ENCODE measurements around the gene SMOC1.

Gene SMOC1

DNA sequence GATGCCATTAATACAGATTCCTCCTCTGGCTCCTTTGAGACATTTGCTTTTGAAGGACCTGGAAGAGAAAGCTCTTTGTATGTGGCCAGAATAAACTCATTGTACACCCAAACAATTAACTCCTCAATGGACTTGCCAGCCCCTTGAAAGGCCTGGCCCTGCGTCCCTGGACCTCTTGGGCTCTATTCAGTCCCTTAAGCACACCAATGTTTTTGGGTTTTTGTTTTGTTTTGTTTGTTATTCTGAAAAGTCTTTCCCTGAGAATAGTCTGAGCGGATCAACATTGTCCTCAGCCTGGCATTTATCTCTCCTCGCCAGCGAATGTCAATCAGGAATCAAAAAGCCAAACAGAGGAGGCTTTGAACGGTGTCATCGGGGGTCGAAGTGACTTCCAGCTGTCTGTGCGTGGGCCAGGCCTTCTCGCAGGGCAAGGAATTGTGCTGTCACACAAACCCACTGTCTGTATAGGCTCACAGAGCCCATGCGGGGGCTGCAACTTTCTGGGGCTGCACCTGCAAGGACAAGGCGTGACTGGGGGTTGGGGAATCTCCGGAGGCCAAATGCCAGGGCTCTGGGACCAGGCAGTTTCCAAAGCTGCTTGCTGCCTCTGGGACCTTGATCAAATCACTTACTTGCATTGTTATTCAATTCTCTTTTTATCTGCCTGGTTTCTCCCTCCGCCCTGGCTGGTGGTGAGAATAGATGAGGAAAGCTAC is 108.3 kb downstream of the SMOC1 start:
- DNase-seq: no peak

DNA sequence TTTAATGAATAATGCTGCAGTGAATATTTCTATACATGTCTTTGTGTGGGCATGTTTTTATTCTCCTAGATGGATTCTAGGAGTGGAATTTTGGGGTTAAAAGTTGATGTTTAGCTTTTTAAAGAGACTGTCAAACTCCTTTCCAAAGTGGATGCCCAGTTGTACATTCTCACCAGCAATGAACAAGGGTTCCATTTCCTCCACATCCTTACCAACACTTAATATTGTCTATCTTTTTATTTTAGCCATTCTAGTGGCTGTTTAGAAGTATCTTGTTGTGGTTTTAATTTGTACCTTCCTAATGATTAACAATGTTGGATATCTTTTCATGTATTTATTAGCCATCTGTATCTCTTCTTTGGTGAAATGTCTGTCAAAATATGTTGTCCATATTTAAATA is 109.8 kb downstream of the SMOC1 start:
- DNase-seq: no peak

DNA sequence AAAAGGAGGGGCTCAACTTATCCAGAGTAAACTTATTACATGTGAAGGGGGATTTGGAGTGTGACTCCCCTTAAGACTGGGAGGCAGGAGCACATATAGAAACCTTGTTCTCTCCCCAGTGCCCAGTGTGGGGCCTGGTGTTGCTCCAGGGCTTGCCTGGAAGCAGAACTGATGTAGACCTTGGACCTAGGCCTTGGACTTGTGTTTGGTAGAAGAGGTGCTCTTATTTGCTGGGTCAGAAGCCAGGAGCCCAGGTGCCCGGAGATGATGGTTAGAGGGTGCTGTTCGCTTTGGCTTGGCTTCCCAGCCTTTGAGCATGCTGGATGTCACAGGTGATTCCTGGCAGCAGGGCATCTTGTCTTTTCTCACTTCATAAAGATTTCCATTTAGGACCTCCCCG is 110.4 kb downstream of the SMOC1 start:
- DNase-seq: no peak

DNA sequence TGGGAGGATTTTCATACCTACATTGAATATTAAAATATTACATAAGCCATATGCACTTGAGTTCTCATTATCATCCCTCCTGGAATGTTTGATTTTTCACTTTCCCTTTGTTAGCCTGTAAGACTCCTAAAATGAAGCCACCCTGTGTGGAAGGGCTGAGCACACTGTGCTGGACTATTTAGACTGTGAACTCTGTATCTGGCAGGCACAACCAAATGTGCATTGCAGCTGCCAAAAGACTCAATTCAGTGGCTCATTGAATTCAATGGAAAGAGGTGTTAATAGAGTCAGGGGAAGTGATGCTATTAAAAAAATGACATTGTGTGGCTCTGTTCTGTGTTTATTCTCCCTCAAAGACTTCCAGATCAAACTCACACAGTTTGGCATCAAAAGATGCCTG is 111.1 kb downstream of the SMOC1 start:
- no peak for DNase-seq

DNA sequence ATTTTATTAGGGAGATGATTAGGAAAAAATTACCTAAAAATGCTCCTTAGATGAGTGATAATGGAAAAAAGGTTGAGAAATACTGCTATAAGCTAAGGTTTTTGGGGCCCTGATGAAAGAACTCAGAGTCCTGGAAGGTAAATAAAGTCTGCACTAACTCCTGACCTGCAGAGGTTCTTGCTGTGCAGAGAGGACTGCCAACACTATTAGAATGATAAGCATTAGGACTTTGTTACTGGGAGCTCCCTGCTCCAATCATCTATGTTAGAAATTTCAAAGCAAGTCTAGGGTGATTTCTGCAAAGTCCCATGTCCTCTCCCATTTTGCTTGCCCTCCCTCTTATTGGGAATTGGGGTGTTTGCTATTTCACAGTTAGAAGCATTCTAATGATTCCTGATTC is 112.2 kb downstream of the SMOC1 start:
- DNase-seq: no peak

DNA sequence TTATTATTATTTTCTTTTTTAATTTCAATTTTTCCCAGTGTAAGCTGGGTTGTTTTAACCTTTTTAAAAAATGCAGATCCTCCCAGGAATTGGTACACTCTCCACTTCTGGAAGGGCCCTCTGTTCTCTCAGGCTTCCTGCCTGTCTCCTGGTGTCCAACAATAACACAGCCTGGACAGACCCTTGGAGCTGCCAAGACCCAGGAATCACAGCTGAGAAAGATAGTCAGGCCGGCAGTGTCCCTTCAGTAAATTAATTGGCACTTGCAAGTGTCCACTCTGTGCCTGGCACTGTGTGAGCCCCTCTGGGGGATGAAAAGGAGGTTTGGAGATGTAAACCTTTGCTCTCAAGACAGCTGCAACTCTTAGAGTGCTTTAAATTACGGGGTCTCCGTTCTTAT is 113.3 kb downstream of the SMOC1 start:
- DNase-seq: no peak

DNA sequence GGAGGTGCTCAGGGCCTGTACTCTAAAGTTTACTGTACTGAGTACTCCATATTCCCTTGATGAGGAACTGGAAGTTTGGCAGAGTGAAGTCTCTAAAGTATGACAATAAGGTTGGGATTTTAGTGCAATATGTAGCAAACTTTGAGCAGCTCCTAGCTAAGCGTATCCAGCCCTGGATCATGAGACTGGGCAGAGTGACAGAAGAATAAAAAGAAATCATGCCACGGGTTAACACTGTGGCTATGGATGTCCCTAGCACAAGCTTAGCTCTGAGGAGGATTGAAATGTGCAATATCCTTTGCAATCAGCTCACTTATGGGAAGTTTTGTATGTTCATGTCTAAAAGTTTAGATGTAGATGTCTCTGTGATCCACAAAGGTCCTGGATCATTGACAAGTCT is 114.1 kb downstream of the SMOC1 start:
- no peak for DNase-seq

DNA sequence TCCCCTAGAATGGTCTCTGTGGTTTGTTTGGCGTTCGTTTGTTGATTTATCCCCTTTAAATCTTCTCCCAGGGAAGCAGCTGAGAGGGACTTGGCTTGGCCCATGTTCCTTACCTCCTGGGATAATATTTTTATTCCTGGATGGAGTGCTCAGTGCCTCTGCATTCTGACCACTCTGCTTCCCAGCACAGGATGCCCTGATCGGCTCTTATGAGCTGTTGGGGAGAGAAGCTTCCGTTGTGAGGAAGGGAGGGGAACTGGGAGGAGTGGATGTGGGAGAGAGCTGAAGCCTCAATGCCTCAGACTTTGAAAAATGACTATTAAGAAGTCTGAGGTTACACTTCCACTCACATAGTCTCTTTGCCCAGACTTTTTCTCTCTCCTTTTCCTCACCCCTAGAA is 114.8 kb downstream of the SMOC1 start:
- no peak for DNase-seq

DNA sequence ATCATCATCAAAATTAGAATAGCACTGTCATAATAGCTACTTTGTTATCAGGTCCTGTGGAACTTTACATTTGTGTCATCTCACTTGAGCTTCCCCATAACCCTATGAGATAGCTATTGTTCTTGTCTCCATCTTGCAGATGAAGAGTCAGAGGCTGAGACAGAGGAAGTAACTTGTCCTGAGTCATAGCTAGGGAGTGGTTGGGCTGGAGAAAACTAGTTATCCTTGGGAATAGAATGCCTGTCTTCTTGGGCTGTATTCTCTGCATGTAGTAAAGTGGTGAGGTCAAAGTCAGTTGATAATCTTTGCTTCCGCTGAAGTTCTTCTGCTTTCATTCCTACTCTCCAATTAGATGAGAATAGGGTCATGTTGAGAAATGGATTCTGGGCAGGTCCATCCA is 117.0 kb downstream of the SMOC1 start:
- no peak for DNase-seq

DNA sequence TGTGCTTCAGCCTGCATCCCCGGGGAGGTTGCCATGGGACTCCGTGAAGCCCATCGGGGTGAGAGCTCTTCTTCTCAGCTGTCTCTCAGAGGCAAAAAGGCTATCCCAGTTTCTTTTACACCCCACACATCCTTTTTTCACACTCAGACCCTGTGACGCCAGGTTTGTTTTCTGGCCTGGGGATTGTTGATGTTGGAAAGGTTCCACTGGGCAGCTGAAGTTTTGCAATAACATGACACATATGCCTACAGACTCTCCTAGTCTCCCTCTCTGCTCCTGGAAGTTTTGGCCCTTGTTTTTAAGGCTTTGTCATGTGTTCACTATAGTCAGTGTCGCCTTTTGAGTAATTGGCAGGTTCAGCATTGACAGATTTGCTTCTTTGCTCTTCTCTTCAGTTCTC is 118.6 kb downstream of the SMOC1 start:
- DNase-seq: no peak

DNA sequence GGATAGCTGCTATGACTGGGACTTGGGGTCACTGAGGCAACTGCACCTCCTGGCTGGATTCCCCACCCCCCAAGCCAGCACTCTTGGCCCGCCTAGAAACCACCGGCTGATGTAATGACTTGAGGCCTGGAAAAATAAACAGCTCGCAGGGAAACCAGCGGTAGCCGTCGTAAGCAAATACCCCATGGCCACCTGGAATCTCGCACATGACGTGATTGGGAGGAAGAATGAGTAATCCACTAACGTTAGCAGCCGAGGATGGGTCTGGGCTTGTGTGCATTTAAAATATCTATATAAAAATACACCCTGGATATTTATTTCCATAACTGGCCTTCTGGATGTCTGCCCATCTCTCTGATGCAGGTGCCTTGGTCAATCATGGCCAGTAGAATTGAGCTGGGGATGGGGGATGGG is 120.1 kb downstream of the SMOC1 start:
- DNase-seq: no peak

DNA sequence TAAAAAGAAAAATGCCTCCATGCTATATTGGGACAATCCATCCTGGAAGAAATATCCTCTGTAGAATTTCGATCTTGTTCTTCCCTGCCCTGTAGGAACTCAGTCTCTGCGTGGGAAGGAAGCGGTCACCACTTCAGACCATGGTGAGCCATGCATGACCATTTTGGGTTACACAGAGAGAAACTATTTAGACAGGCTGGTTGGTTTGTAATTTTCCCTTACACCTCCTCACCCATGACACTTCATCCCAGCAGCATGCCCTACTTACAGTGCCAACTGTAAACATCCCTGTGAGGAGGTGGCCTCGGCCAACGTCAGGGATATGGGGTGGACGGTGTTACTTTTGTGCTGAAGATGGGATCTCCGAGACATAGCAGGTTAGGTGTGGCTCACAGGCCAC is 121.4 kb downstream of the SMOC1 start:
- no peak for DNase-seq

DNA sequence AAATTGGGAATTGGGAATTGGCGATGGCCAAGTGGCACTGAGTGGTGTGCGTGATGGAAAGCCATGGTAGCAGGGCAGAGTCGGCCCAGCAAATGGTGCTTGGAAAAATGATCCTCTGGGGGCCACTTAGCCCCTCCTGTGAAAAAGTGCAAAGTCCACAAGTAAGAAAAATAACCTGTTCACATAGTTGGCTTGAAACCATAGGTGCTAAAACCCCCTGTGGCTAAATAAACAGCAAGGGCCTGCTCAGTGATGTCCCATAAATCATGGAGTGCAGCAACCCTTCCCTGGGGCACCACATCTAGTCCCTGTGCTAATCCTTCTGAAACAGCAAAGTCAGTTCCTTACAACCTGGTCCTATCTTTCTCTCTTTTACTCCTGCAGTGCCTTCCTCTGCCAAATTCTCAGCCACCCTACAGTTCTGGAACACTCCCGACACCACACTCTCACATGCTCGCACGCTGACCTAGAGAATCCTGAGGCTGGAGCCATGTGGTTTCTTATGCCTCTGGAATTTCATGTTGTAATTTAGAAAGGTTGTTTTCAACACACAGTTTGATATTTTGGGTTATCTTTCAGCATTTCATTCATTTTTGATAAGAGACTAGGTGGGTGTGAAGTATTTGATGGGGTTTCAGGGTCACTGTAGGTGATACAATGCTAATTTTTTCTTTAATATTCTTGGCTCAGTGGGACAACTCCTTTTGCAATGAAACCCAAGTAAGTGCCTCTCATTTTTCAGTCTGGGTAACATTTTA is 123.6 kb downstream of the SMOC1 start:
- no peak for DNase-seq

DNA sequence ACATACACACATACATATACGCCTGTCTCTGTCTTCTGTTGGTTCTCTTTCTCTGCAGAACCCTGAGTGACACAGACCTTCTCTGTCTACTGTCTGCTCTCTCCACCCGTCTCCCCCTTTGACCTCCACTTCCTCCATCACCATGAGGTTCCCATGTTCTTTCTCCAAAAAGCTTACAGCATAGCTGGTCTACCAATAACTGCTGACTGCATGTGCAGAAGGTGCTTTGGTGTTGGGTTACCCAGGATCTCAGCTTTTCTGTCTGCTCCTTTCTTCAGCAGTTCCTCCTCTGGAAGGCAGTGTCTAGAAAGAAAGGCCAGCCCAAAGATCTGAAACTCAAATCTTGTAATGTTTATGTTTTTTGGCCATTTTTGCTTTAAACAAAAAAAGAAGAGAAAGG is 125.6 kb downstream of the SMOC1 start:
- no peak for DNase-seq

DNA sequence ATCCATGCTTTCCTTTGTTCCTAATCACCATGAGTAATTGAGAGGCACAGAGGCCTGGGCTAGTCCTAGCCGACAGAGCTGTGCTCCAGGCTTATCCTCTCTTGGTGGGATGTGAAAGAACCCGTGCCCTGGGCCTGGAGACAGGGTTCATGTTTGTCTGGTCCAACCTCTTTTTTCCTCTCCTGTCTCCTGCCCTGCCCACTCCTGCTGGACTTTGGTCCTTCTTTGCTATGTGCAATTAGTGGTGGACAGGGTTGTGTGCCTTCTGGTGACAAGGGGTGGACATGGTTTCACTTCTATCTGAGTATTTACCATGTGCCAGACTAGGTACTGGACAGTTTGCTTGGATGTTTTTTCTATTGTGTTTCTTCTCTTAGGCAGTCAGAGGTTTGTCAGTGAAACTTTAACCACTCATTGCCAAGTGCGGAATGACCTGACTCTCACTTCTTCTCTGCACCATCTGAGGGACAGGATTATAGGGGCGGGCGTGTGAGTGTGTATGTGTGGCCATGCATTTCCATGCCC is 126.1 kb downstream of the SMOC1 start:
- no peak for DNase-seq

DNA sequence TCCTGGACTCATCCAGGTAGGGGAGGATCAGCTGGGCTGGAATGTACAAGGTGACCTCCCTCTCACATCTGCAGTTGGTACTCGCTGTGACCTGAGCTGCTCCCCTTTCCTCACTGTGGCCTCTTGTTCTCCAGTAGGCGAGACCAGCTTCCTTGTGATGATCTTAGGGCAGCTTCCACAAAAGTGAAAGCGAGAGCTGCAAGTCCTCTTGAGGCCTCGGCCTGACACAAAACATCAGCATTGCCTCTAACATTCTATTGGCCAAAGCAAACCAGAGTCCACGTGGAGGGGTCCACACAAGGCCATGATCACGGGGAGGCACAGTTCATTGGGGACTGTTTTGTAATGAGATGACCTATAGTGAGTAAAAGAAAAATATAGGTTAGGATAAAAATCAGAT is 127.5 kb downstream of the SMOC1 start:
- no peak for DNase-seq

DNA sequence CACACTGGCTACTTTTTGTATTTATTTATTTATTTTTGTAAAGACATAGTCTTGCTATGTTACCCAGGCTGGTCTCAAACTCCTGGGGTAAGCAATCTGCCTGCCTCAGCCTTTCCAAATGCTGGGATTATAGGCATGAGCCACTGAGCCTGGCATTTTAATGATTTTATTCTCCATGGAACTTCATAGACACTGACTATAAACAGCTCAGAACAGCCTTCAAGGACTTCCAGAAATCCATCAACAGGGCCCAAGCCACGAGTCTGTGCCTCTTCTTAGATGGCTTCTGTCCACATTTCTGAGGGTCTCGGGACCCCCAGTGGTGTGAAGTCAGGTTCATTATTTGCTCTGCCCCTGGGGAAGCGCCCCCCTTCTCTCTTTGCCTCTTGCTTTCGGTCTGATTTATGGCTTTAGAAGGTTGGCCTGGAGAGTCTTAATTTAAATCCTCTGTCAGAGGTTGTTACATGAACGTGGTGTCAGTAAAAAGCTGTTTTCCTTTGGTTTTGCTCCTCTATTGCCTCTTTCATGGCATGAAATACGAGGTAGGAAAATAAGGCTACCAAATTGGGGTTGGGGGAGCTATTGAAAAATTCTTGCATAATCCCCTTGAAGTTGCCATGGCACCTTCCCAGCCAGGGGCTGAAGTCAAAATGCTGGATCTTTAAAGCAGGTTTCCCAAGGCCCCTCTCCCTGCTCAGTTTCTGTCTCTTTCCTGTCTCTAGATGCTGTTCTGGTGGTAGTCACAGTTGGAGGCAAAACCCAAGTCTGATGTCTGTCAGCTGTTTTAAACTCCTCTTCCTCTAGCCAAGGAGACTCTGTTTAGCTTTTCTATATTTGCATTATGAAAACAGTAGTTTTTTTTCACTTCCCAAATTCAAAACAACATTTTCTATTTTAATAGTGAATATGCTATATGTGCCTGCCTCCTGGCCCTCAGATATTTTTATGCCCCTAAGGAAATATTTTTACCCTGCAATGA is 129.4 kb downstream of the SMOC1 start:
- no peak for DNase-seq

DNA sequence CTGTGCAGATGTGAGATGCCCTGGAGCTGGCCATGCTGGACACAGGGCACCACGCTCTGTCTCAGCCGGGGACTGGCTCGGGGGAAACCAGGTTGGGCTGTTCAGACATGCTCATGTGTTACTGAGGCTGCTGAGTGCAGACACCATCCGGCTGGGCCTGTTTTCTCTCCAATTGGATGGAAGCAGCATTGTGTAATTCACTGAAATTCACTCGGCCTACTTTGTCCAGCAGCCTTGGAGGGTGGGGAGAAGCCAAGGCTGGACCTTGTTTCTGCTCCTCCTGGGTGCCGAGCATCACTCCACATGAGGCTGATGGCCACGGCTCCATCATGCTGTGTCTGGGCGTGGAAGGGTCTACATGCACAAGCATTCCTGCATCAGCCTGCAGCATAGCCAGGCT is 130.7 kb downstream of the SMOC1 start:
- DNase-seq: no peak

DNA sequence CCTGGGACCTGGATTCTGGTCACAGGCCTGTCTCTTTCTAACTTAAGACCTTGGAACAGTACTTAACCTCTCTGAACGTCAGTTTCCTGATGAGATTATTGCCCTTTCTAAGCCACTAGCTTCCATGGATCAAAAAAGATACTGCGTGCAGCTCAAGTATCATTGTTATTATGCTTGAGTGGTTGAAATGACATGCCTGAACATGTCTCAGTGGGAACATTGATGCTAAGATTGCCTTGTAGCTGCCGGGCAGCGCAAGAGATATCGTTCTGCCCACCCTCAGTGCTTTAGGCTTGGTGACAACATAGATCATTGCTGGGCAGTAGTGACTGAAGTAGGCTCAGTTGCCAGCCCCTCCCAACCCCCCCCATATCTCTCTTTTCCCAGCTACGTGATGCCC is 131.9 kb downstream of the SMOC1 start:
- no peak for DNase-seq

DNA sequence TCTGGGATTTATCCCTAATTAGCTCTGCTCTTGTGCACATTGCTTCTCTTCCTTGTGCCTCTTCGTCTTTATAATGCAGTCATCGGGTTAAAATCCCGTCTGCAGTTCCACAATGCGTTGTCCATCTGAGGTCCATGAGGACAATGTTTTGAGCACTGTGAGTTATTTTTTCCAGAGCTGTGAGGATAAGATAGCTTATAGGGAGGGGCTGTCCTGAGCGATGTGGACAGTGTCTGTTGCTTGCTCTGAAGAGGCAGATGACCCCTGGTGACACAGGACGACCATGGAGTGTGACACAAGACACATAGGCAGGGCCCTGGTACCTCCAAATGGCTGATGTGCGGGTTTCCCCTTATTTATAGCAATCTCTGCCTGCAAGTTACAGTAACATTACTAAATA is 132.5 kb downstream of the SMOC1 start:
- DNase-seq: no peak

DNA sequence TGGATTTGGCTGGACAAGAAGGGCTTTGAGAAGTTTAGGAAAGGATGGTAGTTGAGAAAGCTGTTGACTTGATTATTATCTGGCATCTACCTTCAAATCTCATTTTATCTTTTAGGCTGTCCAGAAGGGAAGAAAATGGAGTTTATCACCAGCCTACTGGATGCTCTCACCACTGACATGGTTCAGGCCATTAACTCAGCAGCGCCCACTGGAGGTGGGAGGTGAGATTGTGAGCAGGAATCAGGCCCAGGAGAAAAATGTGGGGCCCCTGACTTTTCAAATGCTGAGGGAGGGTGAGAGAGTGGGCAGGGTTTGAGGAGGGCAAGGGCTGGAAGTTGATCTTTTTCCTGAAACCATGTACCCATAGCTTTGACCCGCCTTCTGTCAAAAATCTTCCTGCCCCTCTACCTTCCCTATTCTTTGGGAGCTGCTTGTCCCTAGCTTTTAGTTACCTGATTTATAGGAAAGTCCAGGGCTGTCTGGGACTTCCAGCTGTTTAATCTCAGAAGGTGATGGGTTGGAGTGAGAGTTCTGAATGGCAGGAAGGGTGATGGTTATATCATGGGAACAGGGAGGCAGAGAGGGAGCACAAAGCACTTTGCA is 134.2 kb downstream of the SMOC1 start:
- peak in 1 of 2 donors; percentile 9 for DNase-seq

DNA sequence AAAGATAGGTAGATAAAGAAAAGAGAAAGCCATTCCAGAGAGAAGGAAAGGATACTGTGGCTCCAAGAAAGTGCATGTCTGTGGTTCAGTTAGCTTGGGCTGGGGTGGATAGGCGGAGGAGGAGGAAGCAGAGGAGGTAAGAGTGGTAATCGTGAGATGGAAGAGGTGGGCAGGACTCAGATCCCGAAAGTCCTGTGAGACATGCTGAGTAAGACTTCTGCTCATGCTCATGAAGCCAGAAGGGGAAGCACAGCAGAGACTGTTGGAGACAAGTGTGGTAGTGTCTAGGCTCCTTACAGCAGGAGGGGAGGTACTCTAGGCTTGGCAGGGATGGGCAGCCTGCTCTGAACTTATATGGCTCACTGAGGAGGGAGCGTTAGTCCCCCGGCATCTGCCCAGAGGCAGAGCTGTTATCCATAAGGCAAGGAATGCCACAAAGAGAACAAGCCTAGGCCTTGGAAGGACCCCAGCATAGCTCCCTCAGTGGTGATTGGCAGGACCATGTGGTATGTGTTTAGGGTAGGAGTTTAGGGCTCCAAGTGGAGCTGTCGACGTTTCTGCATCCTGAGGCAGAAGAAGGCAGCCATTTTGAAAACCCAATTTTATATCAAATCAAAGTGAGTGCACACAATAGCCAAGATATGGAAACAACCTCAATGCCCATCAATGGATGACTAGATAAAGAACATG is 135.3 kb downstream of the SMOC1 start:
- no peak for DNase-seq

Measured in CD4-positive, alpha-beta T cell treated with Interferon alpha-2 for 1 hour (primary cell).